ENCODE results near the gene STON1.
"Not testable (repeated sequence)": the region's sequence is repeated elsewhere in the genome, so short reads cannot be mapped to it uniquely, and the experiment has no call there.

STON1 gene

DNA sequence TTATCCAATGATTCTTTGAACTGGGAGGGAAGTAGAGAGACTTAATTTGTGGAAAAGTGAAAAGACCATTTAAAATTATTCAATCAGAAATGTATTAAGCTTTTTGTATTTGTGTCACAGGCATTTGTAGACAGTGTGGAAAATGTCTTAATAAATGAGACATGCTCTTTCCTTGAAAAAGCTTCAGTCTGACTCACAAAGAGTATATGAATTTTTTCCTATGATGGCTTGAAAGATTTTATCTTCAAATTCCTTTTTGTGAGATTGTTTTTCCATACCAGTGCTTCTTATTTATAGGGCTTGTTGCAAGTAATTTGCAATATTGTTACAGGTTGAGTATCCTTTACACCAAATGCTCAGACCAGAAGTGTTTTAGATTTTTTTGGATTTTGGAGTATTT is 39.5 kb downstream of the STON1 start:
- in situ Hi-C loops (cut with MboI; ENCODE audit: low sequenced_read_pairs), result no loop called here

DNA sequence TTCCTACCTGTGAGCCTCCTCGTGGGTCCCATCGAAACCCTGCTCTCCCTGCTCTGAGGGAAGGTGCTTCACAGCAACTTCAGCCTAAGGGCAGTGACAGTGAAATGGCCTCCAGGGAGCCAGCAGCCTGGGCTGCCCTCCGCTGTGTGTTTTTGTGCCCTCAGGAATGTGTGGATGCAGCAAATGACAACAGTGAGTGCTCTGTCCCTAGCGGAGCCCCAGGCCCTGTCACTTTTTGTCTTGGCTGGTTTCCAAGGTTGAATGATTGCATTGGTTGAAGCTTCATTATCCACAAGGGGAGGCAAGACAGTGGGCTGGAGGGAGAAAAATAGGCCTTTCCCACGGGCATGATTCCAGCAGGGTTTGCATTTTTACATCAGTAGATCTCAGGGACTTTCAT is 42.9 kb downstream of the STON1 start:
- in situ Hi-C loops (cut with MboI; ENCODE audit: low sequenced_read_pairs), result no loop called here

DNA sequence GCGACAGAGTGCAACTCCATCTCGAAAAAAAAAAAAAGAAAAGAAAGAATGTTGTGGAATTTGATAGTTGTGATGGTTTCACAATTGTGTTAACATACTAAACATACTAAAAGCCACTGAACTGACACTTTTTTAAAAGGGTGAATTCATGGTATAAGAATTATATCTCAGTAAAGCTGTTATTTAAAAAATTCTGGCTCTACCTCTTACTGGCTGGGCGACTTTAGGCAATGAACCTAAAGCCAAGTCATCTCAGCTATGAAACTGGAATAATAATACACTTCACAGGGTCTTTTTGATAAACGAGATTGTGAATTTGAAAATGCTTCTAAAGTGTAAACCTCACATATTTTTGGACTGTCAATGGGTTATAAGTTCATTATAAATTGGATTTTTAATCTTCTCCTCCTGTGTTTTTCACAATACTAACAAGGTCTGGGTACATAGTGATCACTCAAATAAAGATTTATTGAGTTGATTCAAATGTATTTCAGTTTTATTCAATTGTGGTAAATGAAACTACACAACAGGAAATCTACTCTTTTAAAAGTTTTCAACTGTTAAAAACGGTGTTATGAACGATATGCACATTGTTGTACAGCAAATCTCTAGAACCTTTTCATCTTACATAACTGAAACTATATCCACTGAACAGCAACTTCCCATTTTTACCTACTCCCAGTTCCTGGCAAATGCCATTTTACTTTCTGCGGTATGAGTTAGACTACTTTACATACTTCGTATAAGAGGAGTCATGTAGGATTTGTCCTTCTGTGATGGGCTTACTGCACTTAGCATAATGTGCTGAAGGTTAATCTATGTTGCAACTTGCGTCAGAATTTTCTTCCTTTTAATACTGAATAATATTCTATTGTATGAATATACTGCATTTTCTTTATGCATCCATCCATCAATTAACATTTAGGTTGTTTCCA is 44.7 kb downstream of the STON1 start:
- in situ Hi-C loops (cut with MboI; ENCODE audit: low sequenced_read_pairs), result no loop called here

DNA sequence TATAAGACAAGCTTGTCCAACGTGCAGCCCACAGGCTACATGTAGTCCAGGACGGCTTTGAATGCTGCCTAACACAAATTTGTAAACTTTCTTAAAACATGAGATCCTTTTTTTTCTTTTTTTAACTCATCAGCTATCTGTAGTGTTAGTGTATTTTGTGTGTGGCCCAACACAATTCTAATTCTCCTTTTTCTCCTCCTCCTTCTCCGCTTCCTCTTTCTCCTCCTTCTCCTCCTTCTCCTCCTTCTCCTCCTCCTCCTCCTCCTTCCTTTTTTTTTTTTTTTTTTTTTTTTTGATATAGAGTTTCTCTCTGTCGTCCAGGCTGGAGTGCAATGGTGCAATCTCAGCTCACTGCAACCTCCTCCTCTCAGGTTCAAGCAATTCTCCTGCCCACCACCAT is 48.4 kb downstream of the STON1 start:
- in situ Hi-C loops (cut with MboI; ENCODE audit: low sequenced_read_pairs), result no loop called here

DNA sequence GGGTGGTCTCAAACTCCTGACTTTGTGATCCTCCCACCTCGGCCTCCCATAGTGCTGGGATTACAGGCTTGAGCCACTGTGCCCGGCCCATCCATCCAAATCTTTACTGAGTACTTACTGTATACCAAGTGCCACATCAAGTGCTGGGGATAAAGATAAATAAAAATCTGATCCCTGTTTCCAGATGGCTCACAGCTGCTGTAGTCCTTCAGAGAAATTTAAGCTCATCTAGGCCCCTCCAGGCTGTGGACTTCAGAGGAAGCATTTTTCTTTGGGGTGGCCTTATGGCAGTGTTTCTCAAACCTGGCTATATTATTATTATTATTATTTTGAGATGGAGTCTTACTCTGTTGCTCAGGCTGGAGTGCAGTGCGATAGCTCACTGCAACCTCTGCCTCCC is 54.0 kb downstream of the STON1 start:
- in situ Hi-C loops (cut with MboI; ENCODE audit: low sequenced_read_pairs), result no loop called here

DNA sequence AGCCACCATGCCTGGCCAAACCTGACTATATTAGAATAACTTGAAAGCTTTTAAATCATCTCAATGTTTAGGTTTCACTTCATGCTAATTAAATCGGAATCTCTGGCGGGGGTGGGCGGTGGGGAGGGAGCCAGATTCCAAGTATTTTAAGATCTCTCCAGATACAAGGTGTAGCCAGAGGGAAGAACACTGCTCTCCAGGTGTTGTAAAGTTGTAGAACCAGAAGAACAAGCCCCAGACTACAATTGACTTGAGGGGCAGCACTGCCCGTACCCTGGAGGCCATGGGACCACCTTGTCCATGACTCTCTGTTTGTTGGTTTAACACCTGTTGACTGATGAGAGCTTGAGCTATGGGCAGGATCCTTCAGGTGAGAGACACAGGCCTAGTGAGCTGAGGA is 54.6 kb downstream of the STON1 start:
- in situ Hi-C loops (cut with MboI; ENCODE audit: low sequenced_read_pairs), result no loop called here

DNA sequence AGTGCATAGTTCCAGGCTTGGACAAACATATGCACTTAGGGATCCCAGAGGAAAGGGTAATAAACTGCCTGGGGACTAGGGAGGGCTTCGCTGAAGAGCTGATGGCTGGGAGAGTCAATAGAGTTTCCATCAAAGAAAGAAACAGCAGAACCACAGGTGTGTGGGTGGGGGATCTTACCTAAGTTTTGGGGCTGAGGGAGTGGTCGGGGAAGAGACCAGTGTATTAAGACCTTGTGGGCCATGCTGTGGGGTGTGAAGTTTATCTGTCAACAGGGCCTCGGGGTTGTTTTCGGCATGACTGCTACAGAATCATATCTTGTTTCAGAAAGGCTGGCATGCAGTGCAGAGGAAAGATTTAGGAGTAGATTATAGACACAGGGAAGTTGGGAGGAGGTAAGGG is 56.5 kb downstream of the STON1 start:
- in situ Hi-C loops (cut with MboI; ENCODE audit: low sequenced_read_pairs), result no loop called here

DNA sequence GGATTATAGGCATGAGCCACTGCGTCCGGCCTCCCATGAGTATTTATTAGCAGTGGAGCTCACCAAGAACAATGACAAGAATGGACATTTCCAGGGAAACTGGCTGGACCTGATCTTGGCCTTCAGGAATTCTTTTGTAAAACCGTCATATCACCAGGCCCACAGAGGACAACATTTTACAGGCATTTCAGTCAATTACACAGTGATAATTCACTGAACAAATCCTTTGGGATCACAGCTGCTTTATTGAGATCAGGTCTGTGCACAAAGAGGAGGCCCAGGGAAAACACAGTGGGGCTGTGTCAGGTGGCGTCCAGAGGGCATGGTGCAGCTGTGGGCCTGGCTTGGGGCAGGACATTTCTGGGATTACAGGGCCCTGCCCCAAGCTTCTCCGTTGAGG is 57.6 kb downstream of the STON1 start:
- in situ Hi-C loops (cut with MboI; ENCODE audit: low sequenced_read_pairs), result no loop called here

DNA sequence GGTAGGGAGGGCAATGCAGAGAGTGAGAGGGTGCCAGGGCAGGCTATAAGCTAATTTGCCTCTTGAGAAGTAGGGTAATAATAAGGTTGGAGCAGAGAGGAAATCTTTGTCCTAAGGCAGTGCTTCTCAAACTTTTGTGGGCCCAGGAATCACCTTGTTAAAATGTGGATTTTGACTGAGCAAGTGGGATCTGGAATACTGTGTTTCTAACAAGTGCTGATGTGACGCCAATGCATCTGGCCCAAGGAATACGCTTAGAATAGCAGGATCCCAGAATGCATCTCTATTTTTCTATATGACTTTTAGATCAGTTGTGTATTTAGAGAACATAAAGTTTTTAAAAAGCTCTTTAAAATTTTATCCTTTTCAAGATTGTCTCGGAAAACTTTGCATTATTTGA is 58.0 kb downstream of the STON1 start:
- in situ Hi-C loops (cut with MboI; ENCODE audit: low sequenced_read_pairs), result no loop called here

DNA sequence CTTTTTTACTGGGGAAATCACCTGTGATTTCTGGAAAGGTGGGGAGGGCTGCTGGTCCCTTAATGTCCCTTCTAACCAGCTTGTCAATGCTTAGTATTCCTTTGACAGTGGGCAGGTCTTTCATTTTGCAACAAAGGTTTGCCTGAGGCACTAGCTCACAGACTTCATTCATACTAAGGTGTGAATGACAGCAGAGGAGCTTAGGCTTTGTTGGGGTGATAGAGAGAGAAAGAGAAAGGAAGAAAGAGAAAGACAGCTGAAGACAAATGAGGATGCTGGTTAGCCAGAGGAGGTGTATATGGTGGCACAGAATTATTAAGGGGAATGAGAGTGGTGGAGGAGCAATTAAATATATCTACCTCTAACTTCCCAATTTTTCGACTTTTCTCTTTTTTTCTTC is 58.8 kb downstream of the STON1 start:
- in situ Hi-C loops (cut with MboI; ENCODE audit: low sequenced_read_pairs), result no loop called here

DNA sequence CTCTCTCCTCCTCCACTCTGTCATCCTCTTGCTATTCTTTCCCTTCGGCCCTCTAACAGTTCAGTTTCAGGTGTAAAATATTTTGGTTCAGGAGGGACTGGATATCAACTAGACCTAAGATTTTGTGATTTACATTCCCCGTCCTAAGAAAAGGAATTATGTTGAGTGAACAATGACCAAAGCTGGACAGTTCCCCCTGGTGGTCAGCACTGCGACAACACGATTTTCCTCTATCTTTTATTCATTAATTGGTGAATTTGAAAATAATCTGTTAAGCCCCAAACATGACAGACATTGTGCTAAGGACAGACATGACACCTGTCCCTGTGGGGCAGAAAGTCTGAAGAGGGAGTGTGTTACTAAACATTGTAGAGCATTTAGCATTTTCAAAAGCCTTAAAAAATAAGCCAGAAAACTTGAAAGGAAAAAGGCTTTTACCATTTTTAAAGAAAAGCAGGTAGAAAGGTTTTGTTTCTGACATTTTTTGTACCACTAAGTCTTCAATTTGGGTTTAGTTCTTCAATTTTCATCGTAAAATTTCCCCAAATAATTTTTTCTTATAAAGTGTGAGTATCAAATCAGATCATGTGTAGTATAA is 59.3 kb downstream of the STON1 start:
- in situ Hi-C loops (cut with MboI; ENCODE audit: low sequenced_read_pairs), result no loop called here

DNA sequence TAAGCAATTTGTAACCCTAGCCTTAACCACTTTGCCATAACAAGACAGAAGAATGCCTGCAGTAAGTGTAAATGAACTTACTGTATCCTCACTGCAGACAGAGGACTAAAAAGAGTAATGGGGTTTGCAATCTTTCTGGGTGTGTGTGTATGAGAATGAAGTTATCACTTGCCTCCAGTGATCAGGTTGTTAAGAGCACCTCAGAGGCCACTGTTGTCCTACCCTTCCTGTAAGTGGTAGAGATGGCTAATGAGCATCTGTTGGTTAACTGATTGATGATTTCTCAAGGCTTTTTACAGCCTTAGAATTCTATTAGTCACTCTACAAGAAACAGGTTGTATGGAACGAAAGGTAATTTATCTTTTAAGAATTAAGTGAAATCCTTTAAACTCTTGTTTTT is 60.1 kb downstream of the STON1 start:
- in situ Hi-C loops (cut with MboI; ENCODE audit: low sequenced_read_pairs), result no loop called here

DNA sequence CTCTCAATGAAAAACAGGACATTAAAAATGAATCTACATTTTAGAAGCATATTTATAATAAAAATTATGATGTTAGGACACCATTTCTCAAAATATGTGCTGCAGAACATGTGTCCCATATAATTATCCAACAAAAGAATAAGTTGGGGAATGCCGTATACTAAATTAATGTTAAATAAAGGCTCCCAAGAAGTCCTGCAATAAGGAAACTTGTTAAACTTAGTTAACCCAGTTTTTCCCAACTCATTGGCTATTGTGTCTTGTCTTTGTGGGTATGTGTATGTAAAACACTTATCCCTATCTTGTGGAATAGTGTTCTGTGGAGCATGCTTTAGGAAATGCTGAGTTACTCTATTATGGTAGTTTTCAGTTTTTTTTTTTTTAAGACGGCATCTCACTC is 62.1 kb downstream of the STON1 start:
- in situ Hi-C loops (cut with MboI; ENCODE audit: low sequenced_read_pairs), result no loop called here

DNA sequence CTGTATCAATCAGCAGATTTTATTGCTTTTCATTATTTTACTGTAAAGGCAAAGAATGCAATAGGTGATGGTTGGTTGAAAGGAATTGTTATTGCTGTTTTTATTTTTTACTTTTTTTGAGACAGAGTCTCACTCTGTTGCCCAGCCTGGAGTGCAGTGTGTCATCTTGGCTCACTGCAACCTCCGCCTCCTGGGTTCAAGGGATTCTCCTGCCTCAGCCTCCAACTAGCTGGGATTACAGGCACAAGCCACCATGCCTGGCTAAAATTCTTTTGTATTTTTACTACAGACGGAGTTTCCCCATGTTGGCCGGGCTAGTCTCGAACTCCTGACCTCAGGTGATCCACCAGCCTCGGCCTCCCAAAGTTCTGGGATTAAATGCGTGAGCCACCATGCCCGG is 66.8 kb downstream of the STON1 start:
- in situ Hi-C loops (cut with MboI; ENCODE audit: low sequenced_read_pairs), result not testable (repeated sequence)

DNA sequence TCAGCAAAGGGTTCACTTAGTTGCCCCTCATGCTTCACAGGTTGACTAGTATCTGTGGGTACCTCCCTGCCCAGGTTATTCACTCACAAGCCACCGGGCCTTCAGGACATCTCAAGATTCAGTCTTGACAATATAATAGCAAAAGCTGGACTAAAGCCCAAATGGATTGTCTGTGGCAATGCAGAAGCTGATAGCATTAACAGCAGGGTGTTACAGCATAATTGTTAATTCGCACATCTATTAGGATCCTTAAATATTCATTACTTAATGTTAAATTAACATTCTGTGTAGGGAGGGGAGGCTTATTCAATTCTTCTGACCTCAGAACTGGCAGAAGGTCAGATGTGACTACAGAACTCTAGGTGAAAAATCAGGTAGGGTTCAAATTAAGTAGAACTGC is 67.5 kb downstream of the STON1 start:
- in situ Hi-C loops (cut with MboI; ENCODE audit: low sequenced_read_pairs), result no loop called here

DNA sequence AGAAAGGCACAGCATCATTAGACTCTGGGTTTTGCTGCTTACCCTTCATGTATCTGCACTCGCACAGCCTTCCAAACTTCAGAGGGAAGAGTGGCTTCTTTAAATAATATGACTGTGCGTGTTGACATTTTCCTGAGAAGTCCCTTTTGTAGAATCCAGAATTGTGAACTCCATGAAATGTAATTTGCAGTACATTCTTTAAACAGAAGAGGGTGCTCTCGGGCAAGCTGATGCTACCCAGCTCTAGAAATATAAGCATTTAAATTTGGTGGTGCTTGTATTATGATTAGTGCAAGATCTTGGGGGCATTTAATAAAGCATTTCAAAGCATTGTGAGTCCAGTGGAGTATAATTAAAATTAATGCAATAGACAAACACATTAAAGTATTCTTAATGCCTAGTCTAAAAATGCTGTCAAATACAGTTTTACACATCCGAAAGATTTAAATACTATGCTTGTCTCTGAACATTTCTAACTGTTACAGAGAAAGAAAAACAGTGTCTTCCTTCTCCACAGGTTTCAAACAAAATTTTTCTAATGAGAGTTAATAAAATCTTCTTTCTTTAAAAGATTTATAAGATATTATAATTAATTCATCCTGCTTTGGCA is 70.4 kb downstream of the STON1 start:
- in situ Hi-C loops (cut with MboI; ENCODE audit: low sequenced_read_pairs), result no loop called here

DNA sequence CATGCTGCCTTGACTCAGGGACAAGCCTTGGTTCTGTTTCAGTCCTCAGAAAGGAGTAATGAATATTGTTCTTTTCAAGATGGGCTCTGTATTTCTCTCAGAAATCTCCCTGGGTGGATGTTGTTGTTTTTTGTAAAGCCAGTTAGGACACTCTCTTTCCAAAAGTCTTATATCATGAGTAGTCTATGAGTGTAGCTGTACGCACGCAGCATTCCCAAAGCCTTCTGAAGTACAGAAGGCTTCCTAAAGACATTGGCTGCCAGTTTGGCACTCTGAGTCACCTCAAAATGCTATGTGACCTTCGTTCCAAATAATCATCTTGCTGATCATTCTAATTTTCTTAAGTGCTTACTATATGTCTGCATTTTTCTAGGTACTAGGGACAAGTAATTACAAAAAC is 71.0 kb downstream of the STON1 start:
- in situ Hi-C loops (cut with MboI; ENCODE audit: low sequenced_read_pairs), result no loop called here

DNA sequence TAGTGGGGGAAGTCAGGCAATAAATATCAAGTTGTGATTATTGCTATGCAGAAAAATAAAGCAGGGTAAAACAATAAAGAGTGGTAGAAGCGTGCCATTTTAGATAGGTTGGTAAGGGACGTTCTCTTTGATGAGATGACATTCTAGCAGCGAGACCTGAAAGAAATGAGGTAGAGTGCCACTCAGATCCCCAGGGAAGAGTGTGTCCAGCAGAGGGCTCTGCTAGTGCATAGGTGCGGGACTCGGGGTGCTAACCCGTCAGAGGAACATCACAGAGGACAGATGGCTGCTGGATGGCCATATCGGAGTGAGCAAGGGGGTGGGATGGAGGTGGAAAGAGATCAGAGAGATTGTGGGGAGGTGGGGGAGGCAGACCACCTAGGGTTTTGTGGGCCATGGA is 71.4 kb downstream of the STON1 start:
- in situ Hi-C loops (cut with MboI; ENCODE audit: low sequenced_read_pairs), result no loop called here

DNA sequence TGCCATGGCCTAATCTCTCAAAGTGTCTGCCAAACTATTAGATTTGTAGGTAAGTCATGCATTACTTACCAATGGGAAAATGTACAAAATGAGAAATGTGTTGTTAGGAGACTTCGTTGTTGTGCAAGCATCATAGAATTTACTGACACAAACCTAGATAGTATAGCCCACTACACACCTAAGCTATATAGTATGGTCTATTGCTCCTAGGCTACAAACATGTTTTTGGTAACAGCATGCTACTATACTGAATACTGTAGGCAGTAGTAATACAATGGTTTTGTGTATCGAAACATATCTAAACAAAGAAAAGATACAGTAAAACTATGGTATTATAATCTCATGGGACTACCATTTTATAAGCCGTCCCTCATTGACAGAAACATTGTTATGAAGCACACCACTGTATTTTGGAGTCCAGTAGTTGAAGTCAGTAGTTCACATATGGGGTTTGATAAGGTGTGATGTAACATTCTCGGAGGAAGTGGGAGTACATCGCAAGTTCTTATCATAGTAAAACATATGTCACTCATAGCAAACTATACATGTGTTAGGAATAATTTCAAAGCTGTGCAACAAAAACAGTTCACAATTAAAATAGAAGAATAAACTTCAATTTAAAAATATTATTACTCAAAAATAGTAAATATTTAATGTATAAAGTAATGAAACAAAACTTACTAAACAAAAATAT is 75.7 kb downstream of the STON1 start:
- in situ Hi-C loops (cut with MboI; ENCODE audit: low sequenced_read_pairs), result no loop called here

DNA sequence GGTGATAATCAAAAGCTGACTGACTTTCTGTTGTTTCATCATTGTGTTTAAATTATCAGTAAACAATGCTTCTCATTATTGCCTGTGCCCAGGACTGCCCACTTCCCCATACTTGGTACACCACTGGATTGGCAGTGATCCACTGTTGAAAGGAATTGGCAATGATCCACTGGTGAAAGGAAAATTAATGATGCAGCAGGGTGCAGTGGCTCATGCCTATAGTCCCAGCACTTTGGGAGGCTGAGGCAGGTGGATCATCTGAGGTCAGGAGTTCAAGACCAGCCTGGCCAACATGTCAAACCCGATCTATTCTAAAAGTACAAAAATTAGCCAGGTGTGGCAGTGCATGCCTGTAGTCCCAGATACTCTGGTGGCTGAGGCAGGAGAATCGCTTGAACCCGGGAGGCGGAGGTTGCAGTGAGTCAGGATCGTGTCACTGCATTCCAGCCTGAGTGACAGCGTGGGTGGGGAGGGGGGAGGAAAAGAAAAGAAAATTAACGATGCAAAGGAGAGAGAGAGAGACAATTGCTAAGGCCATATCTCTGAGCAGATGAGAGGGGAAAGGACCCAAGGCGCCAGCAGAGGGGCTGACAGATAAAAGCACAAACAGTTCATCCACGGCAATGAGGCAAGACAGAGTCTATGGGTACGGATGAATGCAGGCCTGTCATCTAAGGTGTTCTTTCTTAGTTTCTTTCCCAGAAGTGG is 77.5 kb downstream of the STON1 start:
- in situ Hi-C loops (cut with MboI; ENCODE audit: low sequenced_read_pairs), result no loop called here

DNA sequence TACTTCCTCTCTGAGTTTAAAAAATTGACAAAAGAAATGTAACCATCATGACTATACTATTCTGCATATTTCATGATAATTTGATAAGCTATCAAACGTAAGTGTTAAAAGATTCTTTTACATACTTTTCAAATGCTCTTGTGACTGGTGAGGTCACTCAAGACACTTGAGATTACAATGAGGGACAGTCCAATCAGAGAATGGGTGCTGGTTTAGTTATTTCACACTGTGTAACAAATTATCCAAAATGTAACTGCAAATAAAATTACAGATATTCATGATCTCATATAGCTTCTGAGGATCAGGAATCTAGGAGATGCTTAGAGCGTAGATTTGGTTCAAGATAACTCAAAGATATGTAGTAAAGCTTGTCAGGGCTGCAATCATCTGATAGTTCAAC is 83.3 kb downstream of the STON1 start:
- in situ Hi-C loops (cut with MboI; ENCODE audit: low sequenced_read_pairs), result no loop called here
